ENCODE results near the gene CCR4.

GRCh38 chr3:32909999-32910398 is 41.4 kb upstream of the CCR4 start:
- no peak for TF ChIP-seq EP300 (IDR thresholded peaks at IDR 0.05)
- TF ChIP-seq POLR2A (IDR thresholded peaks at IDR 0.05): no peak
- TF ChIP-seq, protein P1, sequence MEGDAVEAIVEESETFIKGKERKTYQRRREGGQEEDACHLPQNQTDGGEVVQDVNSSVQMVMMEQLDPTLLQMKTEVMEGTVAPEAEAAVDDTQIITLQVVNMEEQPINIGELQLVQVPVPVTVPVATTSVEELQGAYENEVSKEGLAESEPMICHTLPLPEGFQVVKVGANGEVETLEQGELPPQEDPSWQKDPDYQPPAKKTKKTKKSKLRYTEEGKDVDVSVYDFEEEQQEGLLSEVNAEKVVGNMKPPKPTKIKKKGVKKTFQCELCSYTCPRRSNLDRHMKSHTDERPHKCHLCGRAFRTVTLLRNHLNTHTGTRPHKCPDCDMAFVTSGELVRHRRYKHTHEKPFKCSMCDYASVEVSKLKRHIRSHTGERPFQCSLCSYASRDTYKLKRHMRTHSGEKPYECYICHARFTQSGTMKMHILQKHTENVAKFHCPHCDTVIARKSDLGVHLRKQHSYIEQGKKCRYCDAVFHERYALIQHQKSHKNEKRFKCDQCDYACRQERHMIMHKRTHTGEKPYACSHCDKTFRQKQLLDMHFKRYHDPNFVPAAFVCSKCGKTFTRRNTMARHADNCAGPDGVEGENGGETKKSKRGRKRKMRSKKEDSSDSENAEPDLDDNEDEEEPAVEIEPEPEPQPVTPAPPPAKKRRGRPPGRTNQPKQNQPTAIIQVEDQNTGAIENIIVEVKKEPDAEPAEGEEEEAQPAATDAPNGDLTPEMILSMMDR (IDR thresholded peaks at IDR 0.05): no peak
- TF ChIP-seq POLR2AphosphoS5 (IDR thresholded peaks at IDR 0.05): no peak

All from sigmoid colon (tissue), 4 donors.